ENCODE measurements around the gene CAMK1D.
"Not testable (repeated sequence)": the region's sequence is repeated elsewhere in the genome, so short reads cannot be mapped to it uniquely, and the experiment has no call there.

CAMK1D gene

DNA sequence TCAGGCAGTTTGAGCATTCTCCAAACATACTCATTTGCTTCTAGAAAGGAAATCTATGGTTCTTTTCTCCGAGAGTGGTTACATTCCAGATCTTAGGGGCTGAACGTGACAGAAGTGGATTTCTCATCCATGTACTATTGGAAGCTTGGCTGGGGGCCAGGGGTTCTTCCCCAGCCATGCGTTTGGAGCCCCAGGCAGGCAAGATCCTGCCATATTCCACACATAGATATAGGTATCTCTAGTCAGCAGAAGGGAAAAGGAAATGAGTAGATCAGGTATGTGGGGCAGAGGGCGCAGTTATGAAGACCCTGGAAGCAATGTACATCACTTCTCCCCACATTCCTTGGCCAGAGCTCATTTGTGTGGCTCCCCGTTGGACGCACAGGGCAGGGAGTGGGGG is 352.3 kb downstream of the CAMK1D start:
- DNase-seq (ENCODE audit: low spot score): no peak

DNA sequence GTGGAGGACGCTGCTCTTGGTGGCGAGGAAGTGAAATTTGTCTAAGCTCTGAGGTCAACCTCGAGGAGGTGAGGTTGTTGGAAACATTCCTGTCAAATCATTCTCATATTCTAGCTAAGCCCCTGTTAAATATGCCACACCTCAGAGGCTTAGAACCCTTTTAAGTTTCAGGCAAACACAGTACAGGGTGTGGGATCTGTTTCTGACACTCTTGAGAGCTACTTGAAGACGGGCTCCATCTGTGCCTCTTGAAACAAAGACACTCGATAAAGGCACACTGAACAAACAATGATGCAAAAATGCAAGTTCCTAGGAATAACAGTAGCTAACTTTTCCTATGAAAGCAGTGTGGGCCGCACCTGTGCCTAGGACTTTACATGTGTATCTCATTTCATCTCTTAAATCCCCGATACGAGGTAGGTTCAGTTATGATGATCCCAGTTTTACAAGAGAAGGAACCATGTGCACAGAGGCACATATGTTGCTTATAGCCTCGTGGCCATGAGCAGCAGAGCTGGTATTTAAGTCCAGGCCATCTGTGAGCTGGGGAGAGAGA is 352.9 kb downstream of the CAMK1D start:
- no peak for DNase-seq (ENCODE audit: low spot score)

- DNase-seq (ENCODE audit: low spot score): no peak
Measured at GRCh38 chr10:12703126-12703525, 353.8 kb downstream of the CAMK1D start.

DNA sequence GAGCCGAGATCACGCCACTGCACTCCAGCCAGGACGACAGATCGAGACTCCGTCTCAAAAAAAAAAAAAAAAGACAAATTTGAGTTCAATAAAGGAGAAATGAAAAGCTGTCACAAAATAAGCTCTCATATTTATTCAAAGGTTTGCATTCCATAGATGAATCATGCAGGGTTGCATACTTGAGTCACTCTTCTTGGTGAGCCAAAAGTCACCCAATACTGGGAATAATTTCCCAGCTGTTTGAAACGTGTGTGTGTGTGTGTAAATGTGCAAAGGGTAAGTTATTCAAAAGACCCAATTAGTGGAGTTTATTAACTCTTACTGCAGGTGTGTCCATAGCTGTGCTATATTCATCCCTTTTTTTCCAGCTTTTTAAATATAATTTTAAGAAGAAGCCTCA is 354.5 kb downstream of the CAMK1D start:
- DNase-seq (ENCODE audit: low spot score): no peak

DNA sequence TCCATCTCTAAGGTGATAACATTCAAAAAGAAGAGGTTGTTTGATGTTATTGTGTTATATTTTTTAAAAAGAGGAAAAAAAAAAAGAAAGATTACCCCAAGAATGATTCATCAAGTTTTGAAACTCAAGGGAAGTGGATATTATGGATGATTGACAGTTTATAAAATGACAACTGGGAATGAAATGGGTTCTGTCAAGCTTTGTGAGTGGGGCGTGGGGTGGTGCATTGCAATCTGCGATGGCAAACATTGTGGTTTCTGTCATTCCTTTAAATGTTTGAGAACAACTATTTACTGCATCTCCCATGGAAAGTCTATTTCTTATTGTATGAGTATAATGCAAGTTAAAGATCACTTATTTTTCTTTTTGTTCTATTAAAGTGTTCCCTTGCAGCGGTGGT is 355.1 kb downstream of the CAMK1D start:
- no peak for DNase-seq (ENCODE audit: low spot score)

DNA sequence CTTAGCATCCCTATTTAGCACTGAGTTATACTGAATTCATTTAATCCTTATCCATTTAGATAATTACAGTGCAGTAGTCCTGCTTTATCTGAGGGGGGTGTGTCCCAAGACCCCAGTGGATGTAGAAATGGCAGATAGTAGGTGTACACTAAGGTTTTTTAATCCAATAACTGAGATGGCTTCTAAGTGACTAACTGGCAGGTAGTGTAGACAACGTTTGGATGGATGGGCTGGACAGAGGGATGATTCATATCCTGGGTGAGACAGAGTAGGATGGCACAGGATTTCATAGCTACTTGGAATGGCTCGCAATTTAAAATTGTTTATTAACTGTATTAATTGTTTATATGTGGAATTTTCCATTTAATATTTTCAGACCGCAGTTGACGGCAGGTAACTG is 356.6 kb downstream of the CAMK1D start:
- DNase-seq (ENCODE audit: low spot score): no peak

- no peak for DNase-seq (ENCODE audit: low spot score)
Measured at GRCh38 chr10:12707461-12708185, 358.3 kb downstream of the CAMK1D start.

DNA sequence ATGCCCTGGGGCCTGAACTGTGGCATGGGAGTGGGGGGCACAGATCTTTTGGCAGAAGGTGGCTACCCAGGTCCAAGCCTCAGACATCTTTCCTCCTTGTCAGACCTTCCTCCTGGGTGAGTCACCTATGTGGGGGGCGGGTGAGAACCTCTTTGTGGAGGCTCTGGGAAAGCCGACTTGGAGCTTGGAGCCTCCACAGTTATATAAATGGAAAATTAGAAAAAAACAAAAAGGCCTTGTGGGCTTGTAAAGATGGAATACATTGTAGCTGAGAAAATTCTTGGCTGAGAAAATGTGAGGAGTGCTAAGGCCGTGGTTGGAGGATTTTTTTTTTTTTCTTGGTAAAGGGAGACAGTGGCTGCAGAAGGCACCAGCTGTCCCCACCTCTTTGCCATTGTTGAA is 359.7 kb downstream of the CAMK1D start:
- DNase-seq (ENCODE audit: low spot score): no peak

- no peak for DNase-seq (ENCODE audit: low spot score)
Measured at GRCh38 chr10:12709521-12709963, 360.2 kb downstream of the CAMK1D start.

GRCh38 chr10:12710157-12710556 is 360.8 kb downstream of the CAMK1D start:
- no peak for DNase-seq (ENCODE audit: low spot score)

GRCh38 chr10:12710594-12711349 is 361.4 kb downstream of the CAMK1D start:
- DNase-seq (ENCODE audit: low spot score): peak; percentile 85

- no peak for DNase-seq (ENCODE audit: low spot score)
Measured at GRCh38 chr10:12711350-12711708, 362.0 kb downstream of the CAMK1D start.

DNA sequence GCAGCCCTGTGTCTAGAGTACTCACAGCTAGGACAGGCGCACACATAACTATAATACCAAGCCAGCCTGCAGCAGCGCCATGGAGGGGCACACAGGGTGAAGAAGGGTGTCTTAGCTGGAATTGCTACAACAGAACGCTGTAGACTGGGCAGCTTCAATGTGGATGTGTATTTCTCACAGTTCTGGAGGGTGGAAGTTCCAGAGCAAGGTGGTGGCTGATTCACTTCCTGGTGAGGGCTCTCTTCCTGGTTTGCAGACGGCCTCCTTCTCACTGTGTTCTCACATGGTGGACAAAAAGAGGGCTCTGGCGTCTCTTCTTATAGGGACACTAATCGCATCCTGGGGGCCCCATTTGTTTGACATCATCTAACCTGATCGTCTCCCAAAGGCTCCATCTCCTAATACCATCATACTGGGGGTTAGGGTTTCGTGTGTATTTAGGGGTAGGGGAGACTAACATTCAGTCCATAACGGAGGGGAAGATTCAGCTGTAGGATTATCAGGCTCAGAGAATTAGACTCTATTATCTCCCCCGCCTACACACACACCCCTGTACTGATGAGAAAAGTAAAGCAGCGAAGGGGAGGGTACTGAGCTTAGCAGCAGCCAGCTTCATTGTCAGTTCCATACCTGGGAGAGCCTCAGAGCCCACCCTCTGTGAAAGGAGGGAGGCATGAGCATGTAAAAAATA is 363.1 kb downstream of the CAMK1D start:
- DNase-seq (ENCODE audit: low spot score): no peak

- not testable (repeated sequence) for DNase-seq (ENCODE audit: low spot score)
Measured at GRCh38 chr10:12712984-12713316, 363.6 kb downstream of the CAMK1D start.

DNA sequence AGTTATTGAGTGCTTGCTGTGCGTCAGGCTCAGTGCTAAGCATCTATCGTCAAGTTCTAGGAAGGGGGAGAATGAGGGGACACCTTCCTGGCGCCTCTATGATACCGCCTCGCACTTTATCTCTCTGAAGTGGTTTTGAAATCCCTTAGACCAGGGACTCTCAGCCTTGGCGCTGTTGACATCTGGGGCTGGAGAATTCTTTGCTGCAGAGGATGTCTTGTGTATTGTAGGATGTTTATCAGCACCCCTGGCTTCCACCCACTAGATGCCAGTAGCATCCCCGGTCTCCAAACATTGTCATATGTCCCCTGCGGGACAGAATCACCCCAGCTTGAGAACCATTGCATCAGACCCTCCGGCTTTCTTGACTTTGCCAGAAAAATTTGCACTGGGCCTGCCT is 366.7 kb downstream of the CAMK1D start:
- no peak for DNase-seq (ENCODE audit: low spot score)

DNA sequence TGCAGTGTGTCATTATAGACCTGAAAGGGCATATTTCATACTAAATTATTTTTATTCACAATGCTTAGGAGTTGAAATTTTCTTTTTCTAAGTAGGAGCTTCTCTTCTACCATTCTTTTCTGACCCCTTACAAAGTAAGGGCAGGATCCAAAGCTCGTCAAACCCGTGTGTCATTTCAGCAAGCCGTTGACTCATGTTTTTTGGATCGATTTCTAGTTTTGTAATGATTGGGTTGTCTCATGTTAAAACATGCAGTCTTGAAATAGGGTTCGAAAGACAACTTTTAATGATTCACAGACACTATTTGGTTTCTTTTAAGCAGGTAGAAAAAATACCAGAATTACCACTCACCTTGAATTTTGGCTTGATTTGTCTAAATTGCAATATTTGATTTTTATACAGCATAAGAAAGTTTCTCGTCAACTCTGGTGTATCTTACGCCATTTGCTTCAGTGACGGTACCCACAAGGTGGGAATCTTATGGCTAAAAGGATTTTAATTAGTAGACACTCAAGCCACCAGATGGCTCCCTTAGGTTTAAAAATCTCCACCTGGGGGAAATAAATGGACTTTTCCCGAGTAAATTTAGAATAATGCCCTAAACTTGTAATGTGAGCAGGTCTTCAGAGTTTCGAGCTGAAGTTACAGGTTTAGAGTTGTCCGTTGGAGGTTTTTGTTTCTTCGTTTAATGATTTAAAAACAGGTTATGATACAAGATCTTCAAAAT is 368.8 kb downstream of the CAMK1D start:
- no peak for DNase-seq (ENCODE audit: low spot score)

GRCh38 chr10:12719365-12719764 is 370.0 kb downstream of the CAMK1D start:
- DNase-seq (ENCODE audit: low spot score): no peak

DNA sequence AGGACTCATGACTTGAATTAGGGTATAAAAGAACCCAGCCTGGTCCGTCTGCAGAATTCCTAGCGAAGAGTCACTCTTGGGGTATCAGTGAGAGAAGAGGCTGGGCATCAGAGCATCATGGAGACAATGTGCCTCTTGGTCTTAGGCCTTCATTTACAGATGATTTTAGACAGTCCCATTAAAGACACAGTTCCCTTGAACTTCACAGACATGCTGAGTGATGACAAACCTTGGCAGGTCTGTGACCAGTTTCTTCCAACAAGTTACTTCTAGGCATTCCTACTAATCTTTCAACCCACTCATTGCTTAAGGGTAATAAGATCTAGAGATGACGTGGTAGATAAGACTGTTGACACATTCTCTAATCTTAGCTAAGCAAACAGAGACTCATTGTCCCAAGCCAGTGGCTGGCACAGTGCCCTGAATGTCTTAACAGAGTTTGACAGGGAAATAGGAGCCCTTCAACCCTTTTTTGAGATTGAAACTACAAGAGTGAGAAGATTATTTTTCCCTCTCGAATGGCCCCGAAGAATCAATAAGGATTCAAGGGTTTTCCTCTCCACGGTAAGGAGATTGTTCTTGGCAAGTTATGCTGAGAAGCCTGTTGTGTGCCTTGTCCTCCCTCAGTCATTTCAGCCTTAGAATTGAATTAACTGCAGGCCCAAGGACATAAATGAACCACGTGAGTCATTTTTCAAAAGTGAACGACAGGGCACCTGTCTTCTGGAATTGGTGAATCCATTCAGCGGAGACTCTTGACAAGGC is 371.1 kb downstream of the CAMK1D start:
- DNase-seq (ENCODE audit: low spot score): peak; percentile 48

GRCh38 chr10:12721334-12721733 is 372.0 kb downstream of the CAMK1D start:
- no peak for DNase-seq (ENCODE audit: low spot score)

- no peak for DNase-seq (ENCODE audit: low spot score)
Measured at GRCh38 chr10:12723220-12723619, 373.9 kb downstream of the CAMK1D start.

DNA sequence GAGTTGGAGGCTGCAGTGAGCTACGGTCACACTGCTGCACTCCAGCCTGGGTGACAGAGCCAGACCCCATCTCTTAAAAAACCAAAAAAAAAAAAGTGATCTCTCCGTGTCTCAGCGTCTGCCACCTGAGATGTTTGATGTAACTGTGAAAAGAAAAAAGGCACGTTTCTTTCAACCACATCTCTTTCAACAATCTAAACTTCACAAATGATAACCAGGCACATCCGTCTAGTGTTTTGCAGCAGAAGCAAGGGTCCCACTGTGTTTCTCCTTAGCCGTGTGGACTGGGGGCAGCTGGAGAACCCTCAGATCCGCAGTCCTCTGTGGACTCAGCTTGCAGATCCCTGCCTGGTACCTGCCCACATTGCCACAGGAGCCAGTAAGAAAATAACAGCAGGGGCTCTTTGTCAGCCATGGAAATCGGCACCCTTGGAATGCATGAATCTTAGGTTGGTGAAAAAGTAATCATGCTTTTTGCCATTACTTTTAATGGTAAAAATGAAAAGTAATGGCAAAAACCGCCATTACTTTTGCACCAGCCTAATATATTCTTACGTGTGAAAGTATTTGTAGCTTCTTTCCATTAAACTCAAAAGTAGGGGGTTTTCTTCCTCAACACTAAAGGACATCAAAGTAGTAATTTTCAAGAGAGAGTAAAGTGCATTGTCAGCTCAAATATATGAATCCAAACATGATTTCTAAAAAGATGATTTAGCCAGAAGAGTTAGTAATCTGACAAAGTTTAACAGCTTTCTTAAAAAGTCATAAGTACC is 375.6 kb downstream of the CAMK1D start:
- no peak for DNase-seq (ENCODE audit: low spot score)
